GM18526 (cell line): ENCODE results near the gene SLX1B.
"Not testable (repeated sequence)": the region's sequence is repeated elsewhere in the genome, so short reads cannot be mapped to it uniquely, and the experiment has no call there.

Experiments
- POLR2A ChIP-seq: IDR thresholded peaks from 3 replicates; pipeline ENCODE4 v1.6.1; 2011; ENCODE audit not compliant: insufficient read length; ENCODE audit errors: extremely low read depth

The SLX1B gene

GRCh38 chr16:29454269-29454668, at the start of gene SLX1B, which contains the start of gene BOLA2:
Gene SLX1B (plus strand): TSS chr16:29454533.
Gene BOLA2 (minus strand): TSS chr16:29454351. CDS start chr16:29454253, 98 bp downstream.
- not testable (repeated sequence) for TF ChIP-seq POLR2A

- not testable (repeated sequence) for TF ChIP-seq POLR2A
These were observed 5.6 kb downstream of the SLX1B start, which contains the start of gene SULT1A4 for GRCh38 chr16:29459706-29460646. Gene SULT1A4 (plus strand): TSS chr16:29459913. CDS start chr16:29461386, 1,473 bp downstream.

- not testable (repeated sequence) for TF ChIP-seq POLR2A
These were observed 52.0 kb downstream of the SLX1B start, which contains the start of gene NPIPB12 for GRCh38 chr16:29506308-29506707. Gene NPIPB12 (minus strand): TSS chr16:29506408.
